NCI-H2171 treated with DMSO at 0.1 percent for 48 hours (cell line): ENCODE measurements around the gene CD44.
"Not testable (repeated sequence)": the region's sequence is repeated elsewhere in the genome, so short reads cannot be mapped to it uniquely, and the experiment has no call there.

ENCODE experiments used
- DNase-seq: peaks from one replicate; lab custom pipeline; 2025; lab: John Stamatoyannopoulos, UW

Gene CD44

GRCh38 chr11:35214226-35214770 is 75.3 kb downstream of the CD44 start:
- DNase-seq: no peak

- no peak for DNase-seq
Measured at GRCh38 chr11:35214792-35215193, 75.8 kb downstream of the CD44 start.

GRCh38 chr11:35215945-35216344 is 77.0 kb downstream of the CD44 start:
- no peak for DNase-seq

- DNase-seq: no peak
Measured at GRCh38 chr11:35216962-35217678, 78.1 kb downstream of the CD44 start.

- DNase-seq: no peak
Measured at GRCh38 chr11:35218956-35219355, 80.0 kb downstream of the CD44 start.

GRCh38 chr11:35223371-35223796 is 84.4 kb downstream of the CD44 start:
- no peak for DNase-seq

- no peak for DNase-seq
Measured at GRCh38 chr11:35223991-35224390, 85.0 kb downstream of the CD44 start.

GRCh38 chr11:35225946-35226520 is 87.1 kb downstream of the CD44 start:
- no peak for DNase-seq

- not testable (repeated sequence) for DNase-seq
Measured at GRCh38 chr11:35226756-35227155, 87.8 kb downstream of the CD44 start.

GRCh38 chr11:35227576-35228327 is 88.8 kb downstream of the CD44 start:
- DNase-seq: no peak

- no peak for DNase-seq
Measured at GRCh38 chr11:35228328-35228725, 89.4 kb downstream of the CD44 start.

- no peak for DNase-seq
Measured at GRCh38 chr11:35230388-35230787, 91.4 kb downstream of the CD44 start.

- no peak for DNase-seq
Measured at GRCh38 chr11:35231076-35231860, 92.3 kb downstream of the CD44 start.

GRCh38 chr11:35232891-35233330 is 93.9 kb downstream of the CD44 start:
- no peak for DNase-seq

GRCh38 chr11:35233518-35233917 is 94.5 kb downstream of the CD44 start:
- DNase-seq: no peak

GRCh38 chr11:35234460-35235156 is 95.6 kb downstream of the CD44 start:
- no peak for DNase-seq

- DNase-seq: no peak
Measured at GRCh38 chr11:35235157-35235468, 96.1 kb downstream of the CD44 start.

GRCh38 chr11:35235498-35235897 is 96.5 kb downstream of the CD44 start:
- DNase-seq: no peak

- no peak for DNase-seq
Measured at GRCh38 chr11:35235936-35236666, 97.1 kb downstream of the CD44 start.

GRCh38 chr11:35236667-35237003 is 97.7 kb downstream of the CD44 start:
- no peak for DNase-seq

GRCh38 chr11:35237351-35237750 is 98.4 kb downstream of the CD44 start:
- DNase-seq: no peak
